Trophoblast cell (in vitro differentiated cells and primary cell): ENCODE measurements around the gene NPHP4.

ENCODE experiments used
- DNase-seq, 2 donors: peaks; one replicate each; pipeline ENCODE4 v3.0.0-alpha.2; 2016
- H2AFZ ChIP-seq: 2 replicates; pipeline ENCODE4 v1.6.1; 2013; ENCODE audit warnings: low read length, moderate library complexity, mild to moderate bottlenecking; ENCODE audit not compliant: insufficient read depth, poor library complexity
- H2AK5ac ChIP-seq: 2 replicates; pipeline ENCODE4 v1.6.1; 2013; ENCODE audit warnings: mild to moderate bottlenecking, low read length
- H2BK120ac ChIP-seq: 2 replicates; pipeline ENCODE4 v1.6.1; 2013; ENCODE audit warnings: low read length, mild to moderate bottlenecking, moderate library complexity; ENCODE audit not compliant: insufficient read depth, poor library complexity
- H2BK12ac ChIP-seq: 2 replicates; pipeline ENCODE4 v1.6.1; 2013; ENCODE audit warnings: mild to moderate bottlenecking, low read length, moderate library complexity
- H2BK5ac ChIP-seq: 2 replicates; pipeline ENCODE4 v1.6.1; 2013; ENCODE audit warnings: low read length, low read depth, moderate library complexity, mild to moderate bottlenecking; ENCODE audit not compliant: poor library complexity
- H3K14ac ChIP-seq: 2 replicates; pipeline ENCODE4 v1.6.1; 2013; ENCODE audit warnings: mild to moderate bottlenecking, low read length
- H3K18ac ChIP-seq: 2 replicates; pipeline ENCODE4 v1.6.1; 2013; ENCODE audit warnings: mild to moderate bottlenecking, low read length
- H3K23ac ChIP-seq: 2 replicates; pipeline ENCODE4 v1.6.1; 2013; ENCODE audit warnings: low read length
- H3K27ac ChIP-seq: 2 replicates; pipeline ENCODE4 v1.5.1; 2013; ENCODE audit warnings: low read depth, mild to moderate bottlenecking, inconsistent platforms, low read length, moderate library complexity
- H3K27me3 ChIP-seq: 2 replicates; pipeline ENCODE4 v1.6.1; 2013; ENCODE audit warnings: inconsistent platforms, mild to moderate bottlenecking, low read length, moderate library complexity; ENCODE audit not compliant: insufficient read depth
- H3K36me3 ChIP-seq, 2 experiments: 1 replicate in 1 of 2; 2 replicates in 1 of 2; pipeline ENCODE4 v1.6.1; 2013; ENCODE audit warnings: low read length in 2 of 2, mild to moderate bottlenecking in 2 of 2, moderate library complexity in 1 of 2; ENCODE audit not compliant: insufficient read depth in 2 of 2, control insufficient read depth in 1 of 2
- H3K4ac ChIP-seq: 2 replicates; pipeline ENCODE4 v1.6.1; 2013; ENCODE audit warnings: low read depth, mild to moderate bottlenecking, low read length, moderate library complexity
- H3K4me1 ChIP-seq, 2 experiments: 1 replicate in 1 of 2; 2 replicates in 1 of 2; pipeline ENCODE4 v1.6.1; 2013; ENCODE audit warnings: low read length in 2 of 2, mild to moderate bottlenecking in 2 of 2, moderate library complexity in 1 of 2; ENCODE audit not compliant: insufficient read depth in 2 of 2, control insufficient read depth in 1 of 2
- H3K4me2 ChIP-seq: 2 replicates; pipeline ENCODE4 v1.6.1; 2013; ENCODE audit warnings: inconsistent platforms, mild to moderate bottlenecking, low read length, moderate library complexity
- H3K4me3 ChIP-seq: 2 replicates; pipeline ENCODE4 v1.5.1; 2013; ENCODE audit warnings: mild to moderate bottlenecking, low read depth, low read length, inconsistent platforms
- H3K79me1 ChIP-seq: one replicate; pipeline ENCODE4 v1.6.1; 2013; ENCODE audit warnings: low read length
- H3K79me2 ChIP-seq: 2 replicates; pipeline ENCODE4 v1.6.1; 2013; ENCODE audit warnings: low read length, mild to moderate bottlenecking; ENCODE audit not compliant: control insufficient read depth, insufficient read depth, poor library complexity
- H3K9ac ChIP-seq: 2 replicates; pipeline ENCODE4 v1.6.1; 2013; ENCODE audit warnings: mild to moderate bottlenecking, low read length
- H3K9me3 ChIP-seq: 2 replicates; pipeline ENCODE4 v1.6.1; 2013; ENCODE audit warnings: low read depth, mild to moderate bottlenecking, control low read depth, inconsistent platforms, low read length; ENCODE audit not compliant: insufficient read depth
- H4K12ac ChIP-seq: 2 replicates; pipeline ENCODE4 v1.6.1; 2013; ENCODE audit warnings: low read depth, mild to moderate bottlenecking, low read length, moderate library complexity
- H4K8ac ChIP-seq: 2 replicates; pipeline ENCODE4 v1.6.1; 2013; ENCODE audit warnings: low read depth, mild to moderate bottlenecking, low read length, moderate library complexity
- H4K91ac ChIP-seq: one replicate; pipeline ENCODE4 v1.6.1; 2013; ENCODE audit warnings: low read depth, mild to moderate bottlenecking, low read length, moderate library complexity
- WGBS: extraction: QIAGEN DNeasy Blood & Tissue Kit; methylation state at CpG from one replicate; pipeline ENCODE4 v1.1.7; 2013; ENCODE audit warnings: missing lambda C conversion rate; ENCODE audit not compliant: insufficient read length, insufficient coverage; ENCODE audit errors: extremely low coverage; 5-methylcytosine and 5-hydroxymethylcytosine counted together

The NPHP4 gene

DNA sequence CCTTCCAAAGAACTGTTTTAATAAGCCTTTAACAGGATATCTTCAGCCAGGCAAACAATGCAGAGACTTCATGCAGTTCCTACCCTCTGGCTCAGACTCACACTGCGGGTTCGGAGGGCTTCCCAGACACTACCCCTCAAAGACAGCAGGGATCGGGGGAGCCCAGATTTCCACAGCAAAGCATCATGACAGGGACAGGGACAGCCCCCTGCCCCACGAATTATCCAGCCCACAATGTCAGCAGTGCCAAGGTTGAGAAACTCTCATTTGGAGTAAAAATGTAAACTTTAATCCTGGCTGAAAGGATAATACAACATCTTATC lies 20.1 kb downstream of the NPHP4 start:
- no peak overlapping the region for H3K18ac ChIP-seq
- no peak overlapping the region for H2AFZ ChIP-seq
- WGBS = no CpG with 5 or more reads among the region's 4 CpGs
- no peak overlapping the region for H3K14ac ChIP-seq
- H3K27ac ChIP-seq = no peak overlapping the region
- no peak overlapping the region for H2BK12ac ChIP-seq
- H3K36me3 ChIP-seq = no peaks in the 10 kb centered on the region
- H2BK5ac ChIP-seq = no peak overlapping the region
- no peaks in the 10 kb centered on the region for H3K4me1 ChIP-seq
- H3K4me3 ChIP-seq = no peak overlapping the region
- H3K79me2 ChIP-seq = no peaks in the 10 kb centered on the region
- no peak overlapping the region for H4K12ac ChIP-seq
- H4K8ac ChIP-seq = no peak overlapping the region
- H3K23ac ChIP-seq = no peak overlapping the region
- DNase-seq = no peak
- H3K79me1 ChIP-seq = no peaks in the 10 kb centered on the region
- no peaks in the 10 kb centered on the region for H3K27me3 ChIP-seq
- no peak overlapping the region for H3K4ac ChIP-seq
- H3K9me3 ChIP-seq = peaks cover 1% of the 10 kb centered on the region
- no peak overlapping the region for H2AK5ac ChIP-seq
- H2BK120ac ChIP-seq = no peak overlapping the region
- no peak overlapping the region for H3K9ac ChIP-seq
- H4K91ac ChIP-seq = no peak overlapping the region
- no peak overlapping the region for H3K4me2 ChIP-seq

DNA sequence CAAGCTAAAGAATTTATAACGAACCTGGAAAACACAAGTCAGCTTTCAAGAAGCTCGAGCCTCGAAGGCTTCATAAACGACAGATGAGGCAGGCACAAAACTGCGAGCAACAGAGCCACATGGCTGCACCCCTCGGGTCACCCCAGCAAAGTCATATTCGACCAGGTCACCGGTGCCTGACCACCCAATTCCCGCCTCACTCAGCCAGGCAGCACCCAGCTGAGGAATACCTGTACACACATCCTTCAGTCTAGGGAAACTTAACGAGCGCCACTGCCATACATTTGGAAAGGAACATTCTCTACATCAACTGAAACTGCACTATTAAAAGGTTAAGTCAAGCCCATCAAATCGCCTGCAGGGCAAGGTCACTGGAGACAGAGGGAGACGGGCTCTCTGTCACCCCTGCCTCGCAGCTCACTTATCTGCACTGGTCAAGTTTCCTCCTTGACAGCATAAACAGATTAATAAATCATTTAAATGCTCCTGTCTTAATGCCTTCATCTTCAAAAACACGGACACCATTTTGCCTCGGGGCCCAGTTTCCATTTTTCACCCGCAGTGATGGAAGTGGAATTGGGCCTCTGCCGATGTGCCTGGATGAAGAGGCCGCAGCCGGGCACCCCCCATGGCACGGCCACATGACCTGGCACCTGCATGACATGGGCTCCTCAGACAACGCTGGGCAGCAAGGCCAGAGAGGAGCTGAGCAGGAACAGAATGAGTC lies 20.6 kb downstream of the NPHP4 start:
- no peaks in the 10 kb centered on the region for H3K36me3 ChIP-seq
- H3K18ac ChIP-seq = no peak overlapping the region
- H2AK5ac ChIP-seq = no peak overlapping the region
- no peak overlapping the region for H3K4me3 ChIP-seq
- no peaks in the 10 kb centered on the region for H3K79me1 ChIP-seq
- H3K9me3 ChIP-seq = peaks cover 1% of the 10 kb centered on the region
- no peak overlapping the region for H3K9ac ChIP-seq
- H2AFZ ChIP-seq = no peak overlapping the region
- H4K91ac ChIP-seq = no peak overlapping the region
- no CpG with 5 or more reads among the region's 22 CpGs for WGBS
- no peak overlapping the region for H2BK5ac ChIP-seq
- no peak overlapping the region for H3K27ac ChIP-seq
- no peak for DNase-seq
- no peaks in the 10 kb centered on the region for H3K79me2 ChIP-seq
- no peaks in the 10 kb centered on the region for H3K4me1 ChIP-seq
- no peak overlapping the region for H2BK12ac ChIP-seq
- H3K14ac ChIP-seq = no peak overlapping the region
- H3K27me3 ChIP-seq = no peaks in the 10 kb centered on the region
- H4K12ac ChIP-seq = no peak overlapping the region
- H3K4me2 ChIP-seq = no peak overlapping the region
- no peak overlapping the region for H4K8ac ChIP-seq
- no peak overlapping the region for H2BK120ac ChIP-seq
- H3K4ac ChIP-seq = no peak overlapping the region
- H3K23ac ChIP-seq = no peak overlapping the region

DNA sequence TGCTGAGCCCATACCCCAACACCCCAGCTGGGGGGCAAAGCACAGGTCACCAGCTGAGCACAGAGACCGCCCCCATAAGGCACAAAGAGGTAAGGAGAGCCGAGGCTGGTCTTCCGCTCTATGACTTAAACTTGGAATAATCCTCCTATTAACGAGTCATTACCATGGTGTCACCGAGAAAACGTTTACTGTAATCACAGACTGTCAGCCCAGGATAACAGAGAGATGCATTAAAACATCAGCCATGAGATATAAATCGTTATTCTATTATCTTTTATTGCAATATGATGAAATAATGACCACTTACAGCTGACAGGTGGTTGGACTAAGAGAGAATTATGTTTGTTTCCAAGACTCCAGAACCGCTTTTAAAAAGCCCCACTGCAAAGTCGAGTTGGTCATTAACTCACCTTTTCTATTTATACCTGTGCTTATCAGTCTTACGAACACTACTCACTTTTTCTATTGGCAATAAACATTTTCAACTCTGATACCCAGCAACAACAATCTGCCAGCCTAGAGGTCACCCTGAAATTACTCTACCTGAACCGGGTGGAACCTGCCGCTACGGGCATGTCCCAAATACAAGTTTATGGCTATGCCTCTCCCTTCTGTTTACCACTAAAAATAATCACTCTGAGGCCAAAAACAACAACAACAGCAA lies 21.5 kb downstream of the NPHP4 start:
- Histone ChIP-seq H2BK5ac (no peak overlapping the region), H3K14ac (no peak overlapping the region), H3K79me2 (no peaks in the 10 kb centered on the region), H3K9me3 (peaks cover 1% of the 10 kb centered on the region), H3K79me1 (no peaks in the 10 kb centered on the region), H3K4ac (no peak overlapping the region), H2AK5ac (no peak overlapping the region), H3K23ac (no peak overlapping the region), H3K4me1 (no peaks in the 10 kb centered on the region), H4K8ac (no peak overlapping the region), H3K36me3 (no peaks in the 10 kb centered on the region), H2AFZ (no peak overlapping the region), H3K27me3 (no peaks in the 10 kb centered on the region), H3K27ac (no peak overlapping the region), H3K9ac (no peak overlapping the region), H3K4me2 (no peak overlapping the region), H3K4me3 (no peak overlapping the region), H4K12ac (no peak overlapping the region), H4K91ac (no peak overlapping the region), H3K18ac (no peak overlapping the region), H2BK120ac (no peak overlapping the region), H2BK12ac (no peak overlapping the region)
- WGBS = no CpG with 5 or more reads among the region's 13 CpGs
- no peak for DNase-seq

DNA sequence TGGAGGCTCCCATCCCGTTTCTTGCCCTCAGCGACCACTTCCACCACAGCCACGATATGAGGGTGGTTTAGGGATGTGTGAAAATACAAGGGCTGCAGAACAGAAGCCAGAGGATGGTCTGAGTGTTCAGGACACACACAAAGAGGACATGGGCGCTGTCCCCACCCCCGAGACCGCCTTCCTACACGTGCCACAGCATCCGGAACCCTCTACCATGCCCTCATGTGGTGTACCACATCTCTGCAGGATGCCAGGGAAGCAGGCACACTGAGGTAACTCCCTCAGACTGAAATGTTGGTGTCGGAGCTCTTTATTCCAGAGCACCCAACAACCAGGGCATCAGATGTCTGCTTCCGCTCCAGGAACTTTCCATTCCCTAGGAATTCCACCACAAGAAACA lies 23.1 kb downstream of the NPHP4 start:
- H2AFZ ChIP-seq = no peak overlapping the region

More for the DNA sequence above, 23.1 kb downstream of the NPHP4 start:
- Histone ChIP-seq H3K23ac (no peak overlapping the region), H3K79me1 (no peaks in the 10 kb centered on the region), H3K9me3 (peaks cover 1% of the 10 kb centered on the region), H3K27me3 (no peaks in the 10 kb centered on the region), H3K79me2 (no peaks in the 10 kb centered on the region), H3K9ac (no peak overlapping the region), H2BK120ac (no peak overlapping the region), H3K27ac (no peak overlapping the region), H3K36me3 (no peaks in the 10 kb centered on the region), H2AK5ac (no peak overlapping the region), H4K8ac (no peak overlapping the region), H3K4ac (no peak overlapping the region), H3K4me2 (no peak overlapping the region), H4K12ac (no peak overlapping the region), H2BK5ac (no peak overlapping the region), H3K14ac (no peak overlapping the region), H3K4me3 (no peak overlapping the region), H4K91ac (no peak overlapping the region), H3K18ac (no peak overlapping the region), H3K4me1 (no peaks in the 10 kb centered on the region), H2BK12ac (no peak overlapping the region)
- DNase-seq = no peak
- WGBS = no CpG with 5 or more reads among the region's 10 CpGs
